ENCODE measurements around the gene EHBP1. TPM values are rescaled to one million over a fixed set of nuclear protein-coding genes. Genes with fewer than 3 reads are reported as not detected.

The EHBP1 gene
- total and polyA plus RNA-seq, 2 experiments from 2014 or later: 27.2 to 47.9 TPM

DNA sequence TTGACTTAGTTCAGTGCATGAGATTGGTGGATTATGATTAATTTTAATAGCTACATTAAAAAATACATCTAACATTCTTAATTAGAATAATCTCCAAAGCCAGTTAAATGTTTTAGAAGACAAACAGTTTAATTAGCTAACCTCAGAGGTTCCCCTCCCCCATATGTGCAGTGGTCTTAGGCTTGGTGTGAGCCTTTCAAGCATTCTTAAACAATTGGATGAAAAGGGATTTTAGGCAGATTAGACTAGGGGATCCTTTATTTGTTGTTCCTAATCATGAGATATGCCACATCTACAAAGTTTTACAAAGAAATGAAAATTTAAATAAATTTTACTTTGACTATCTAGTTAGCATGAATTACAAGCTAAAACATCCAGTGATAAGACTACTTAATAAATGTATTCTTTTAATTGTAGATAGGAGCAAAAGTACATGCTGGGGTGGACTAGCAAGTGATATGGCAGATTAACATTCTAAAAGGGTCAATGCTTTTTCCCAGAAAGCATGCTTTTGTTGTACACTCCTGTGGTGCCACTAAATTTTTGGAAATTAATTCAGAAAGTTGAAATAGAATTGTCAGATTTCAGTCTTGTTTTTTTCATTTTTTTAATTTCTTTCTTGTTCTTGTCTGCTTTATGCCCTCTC lies 302.4 kb downstream of the EHBP1 start:
- H3K9me2 ChIP-seq (ENCODE audit: insufficient read depth): no peaks in the 10 kb centered on the region
- H4K20me1 ChIP-seq (replicated peaks; ENCODE audit: insufficient read depth): no peaks in the 10 kb centered on the region
- 0 out of 2 replicates have a peak overlapping the region, but pooled peaks have one; percentile 16 for H3K4me2 ChIP-seq
- no peak overlapping the region for H2AFZ ChIP-seq
- ATAC-seq (no peak), DNase-seq (ENCODE audit: low spot score) (no peak)
- no peak overlapping the region for H3K4me3 ChIP-seq
- no peaks in the 10 kb centered on the region for H3K36me3 Mint-ChIP-seq (ENCODE audit: low read depth)
- no peaks in the 10 kb centered on the region for H3K36me3 ChIP-seq (ENCODE audit: insufficient read depth)
- H3K27ac ChIP-seq (ENCODE audit: low read depth): no peak overlapping the region
- H3K27me3 Mint-ChIP-seq (ENCODE audit: insufficient read depth, low read depth, poor library complexity): no peaks in the 10 kb centered on the region
- H3K4me1 ChIP-seq (ENCODE audit: insufficient read depth): peaks cover 45% of the 10 kb centered on the region
- H3K27ac Mint-ChIP-seq: no peak overlapping the region
- no peaks in the 10 kb centered on the region for H3K27me3 ChIP-seq (ENCODE audit: insufficient read depth)
- no peak overlapping the region for H3K4me3 Mint-ChIP-seq
- H3F3A ChIP-seq (replicated peaks; ENCODE audit: low read depth): no peaks in the 10 kb centered on the region
- no peaks in the 10 kb centered on the region for H3K79me2 ChIP-seq (replicated peaks; ENCODE audit: insufficient read depth)
- H3K9me3 Mint-ChIP-seq: no peaks in the 10 kb centered on the region
- no peak for TF ChIP-seq NANOG (IDR thresholded peaks at IDR 0.05; ENCODE audit: borderline replicate concordance)
- no peak for TF ChIP-seq REST (IDR thresholded peaks at IDR 0.05; ENCODE audit: unreplicated experiment)
- no peak for TF ChIP-seq EZH2 (IDR thresholded peaks at IDR 0.05; ENCODE audit: low read depth, unreplicated experiment)
- TF ChIP-seq, protein P1, sequence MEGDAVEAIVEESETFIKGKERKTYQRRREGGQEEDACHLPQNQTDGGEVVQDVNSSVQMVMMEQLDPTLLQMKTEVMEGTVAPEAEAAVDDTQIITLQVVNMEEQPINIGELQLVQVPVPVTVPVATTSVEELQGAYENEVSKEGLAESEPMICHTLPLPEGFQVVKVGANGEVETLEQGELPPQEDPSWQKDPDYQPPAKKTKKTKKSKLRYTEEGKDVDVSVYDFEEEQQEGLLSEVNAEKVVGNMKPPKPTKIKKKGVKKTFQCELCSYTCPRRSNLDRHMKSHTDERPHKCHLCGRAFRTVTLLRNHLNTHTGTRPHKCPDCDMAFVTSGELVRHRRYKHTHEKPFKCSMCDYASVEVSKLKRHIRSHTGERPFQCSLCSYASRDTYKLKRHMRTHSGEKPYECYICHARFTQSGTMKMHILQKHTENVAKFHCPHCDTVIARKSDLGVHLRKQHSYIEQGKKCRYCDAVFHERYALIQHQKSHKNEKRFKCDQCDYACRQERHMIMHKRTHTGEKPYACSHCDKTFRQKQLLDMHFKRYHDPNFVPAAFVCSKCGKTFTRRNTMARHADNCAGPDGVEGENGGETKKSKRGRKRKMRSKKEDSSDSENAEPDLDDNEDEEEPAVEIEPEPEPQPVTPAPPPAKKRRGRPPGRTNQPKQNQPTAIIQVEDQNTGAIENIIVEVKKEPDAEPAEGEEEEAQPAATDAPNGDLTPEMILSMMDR (conservative IDR thresholded peaks at IDR 0.05; ENCODE audit: low read depth in 2 of 2): no peak
- TF ChIP-seq POLR2AphosphoS5 (IDR thresholded peaks at IDR 0.05; ENCODE audit: low read depth): no peak
- TF ChIP-seq, protein P2, sequence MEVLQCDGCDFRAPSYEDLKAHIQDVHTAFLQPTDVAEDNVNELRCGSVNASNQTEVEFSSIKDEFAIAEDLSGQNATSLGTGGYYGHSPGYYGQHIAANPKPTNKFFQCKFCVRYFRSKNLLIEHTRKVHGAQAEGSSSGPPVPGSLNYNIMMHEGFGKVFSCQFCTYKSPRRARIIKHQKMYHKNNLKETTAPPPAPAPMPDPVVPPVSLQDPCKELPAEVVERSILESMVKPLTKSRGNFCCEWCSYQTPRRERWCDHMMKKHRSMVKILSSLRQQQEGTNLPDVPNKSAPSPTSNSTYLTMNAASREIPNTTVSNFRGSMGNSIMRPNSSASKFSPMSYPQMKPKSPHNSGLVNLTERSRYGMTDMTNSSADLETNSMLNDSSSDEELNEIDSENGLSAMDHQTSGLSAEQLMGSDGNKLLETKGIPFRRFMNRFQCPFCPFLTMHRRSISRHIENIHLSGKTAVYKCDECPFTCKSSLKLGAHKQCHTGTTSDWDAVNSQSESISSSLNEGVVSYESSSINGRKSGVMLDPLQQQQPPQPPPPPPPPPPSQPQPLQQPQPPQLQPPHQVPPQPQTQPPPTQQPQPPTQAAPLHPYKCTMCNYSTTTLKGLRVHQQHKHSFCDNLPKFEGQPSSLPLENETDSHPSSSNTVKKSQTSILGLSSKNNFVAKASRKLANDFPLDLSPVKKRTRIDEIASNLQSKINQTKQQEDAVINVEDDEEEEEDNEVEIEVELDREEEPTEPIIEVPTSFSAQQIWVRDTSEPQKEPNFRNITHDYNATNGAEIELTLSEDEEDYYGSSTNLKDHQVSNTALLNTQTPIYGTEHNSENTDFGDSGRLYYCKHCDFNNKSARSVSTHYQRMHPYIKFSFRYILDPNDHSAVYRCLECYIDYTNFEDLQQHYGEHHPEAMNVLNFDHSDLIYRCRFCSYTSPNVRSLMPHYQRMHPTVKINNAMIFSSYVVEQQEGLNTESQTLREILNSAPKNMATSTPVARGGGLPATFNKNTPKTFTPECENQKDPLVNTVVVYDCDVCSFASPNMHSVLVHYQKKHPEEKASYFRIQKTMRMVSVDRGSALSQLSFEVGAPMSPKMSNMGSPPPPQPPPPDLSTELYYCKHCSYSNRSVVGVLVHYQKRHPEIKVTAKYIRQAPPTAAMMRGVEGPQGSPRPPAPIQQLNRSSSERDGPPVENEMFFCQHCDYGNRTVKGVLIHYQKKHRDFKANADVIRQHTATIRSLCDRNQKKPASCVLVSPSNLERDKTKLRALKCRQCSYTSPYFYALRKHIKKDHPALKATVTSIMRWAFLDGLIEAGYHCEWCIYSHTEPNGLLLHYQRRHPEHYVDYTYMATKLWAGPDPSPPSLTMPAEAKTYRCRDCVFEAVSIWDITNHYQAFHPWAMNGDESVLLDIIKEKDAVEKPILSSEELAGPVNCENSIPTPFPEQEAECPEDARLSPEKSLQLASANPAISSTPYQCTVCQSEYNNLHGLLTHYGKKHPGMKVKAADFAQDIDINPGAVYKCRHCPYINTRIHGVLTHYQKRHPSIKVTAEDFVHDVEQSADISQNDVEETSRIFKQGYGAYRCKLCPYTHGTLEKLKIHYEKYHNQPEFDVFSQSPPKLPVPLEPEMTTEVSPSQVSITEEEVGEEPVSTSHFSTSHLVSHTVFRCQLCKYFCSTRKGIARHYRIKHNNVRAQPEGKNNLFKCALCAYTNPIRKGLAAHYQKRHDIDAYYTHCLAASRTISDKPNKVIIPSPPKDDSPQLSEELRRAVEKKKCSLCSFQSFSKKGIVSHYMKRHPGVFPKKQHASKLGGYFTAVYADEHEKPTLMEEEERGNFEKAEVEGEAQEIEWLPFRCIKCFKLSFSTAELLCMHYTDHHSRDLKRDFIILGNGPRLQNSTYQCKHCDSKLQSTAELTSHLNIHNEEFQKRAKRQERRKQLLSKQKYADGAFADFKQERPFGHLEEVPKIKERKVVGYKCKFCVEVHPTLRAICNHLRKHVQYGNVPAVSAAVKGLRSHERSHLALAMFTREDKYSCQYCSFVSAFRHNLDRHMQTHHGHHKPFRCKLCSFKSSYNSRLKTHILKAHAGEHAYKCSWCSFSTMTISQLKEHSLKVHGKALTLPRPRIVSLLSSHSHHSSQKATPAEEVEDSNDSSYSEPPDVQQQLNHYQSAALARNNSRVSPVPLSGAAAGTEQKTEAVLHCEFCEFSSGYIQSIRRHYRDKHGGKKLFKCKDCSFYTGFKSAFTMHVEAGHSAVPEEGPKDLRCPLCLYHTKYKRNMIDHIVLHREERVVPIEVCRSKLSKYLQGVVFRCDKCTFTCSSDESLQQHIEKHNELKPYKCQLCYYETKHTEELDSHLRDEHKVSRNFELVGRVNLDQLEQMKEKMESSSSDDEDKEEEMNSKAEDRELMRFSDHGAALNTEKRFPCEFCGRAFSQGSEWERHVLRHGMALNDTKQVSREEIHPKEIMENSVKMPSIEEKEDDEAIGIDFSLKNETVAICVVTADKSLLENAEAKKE (CRISPR knock-in tag; IDR thresholded peaks at IDR 0.05): no peak
- TF ChIP-seq STAT1 (IDR thresholded peaks at IDR 0.05; ENCODE audit: unreplicated experiment): no peak
- no peak for TF ChIP-seq EZH2phosphoT487 (IDR thresholded peaks at IDR 0.05; ENCODE audit: unreplicated experiment)
- no peak for TF ChIP-seq JUNB (IDR thresholded peaks at IDR 0.05; ENCODE audit: unreplicated experiment)
- TF ChIP-seq CREB1 (CRISPR knock-in tag; IDR thresholded peaks at IDR 0.05; ENCODE audit: low read depth): no peak
- no peak for TF ChIP-seq ETS1 (IDR thresholded peaks at IDR 0.05)
- peaks cover 39% of the 10 kb centered on the region for H3K4me1 Mint-ChIP-seq

Data from GM23338 (cell line).